Effector CD4-positive, alpha-beta T cell (primary cell): Measurements from ENCODE around the gene MFNG.
"Not testable (repeated sequence)": the region's sequence is repeated elsewhere in the genome, so short reads cannot be mapped to it uniquely, and the experiment has no call there.

Source experiments
- DNase-seq: peaks from one replicate; pipeline ENCODE4 v3.0.0-alpha.2; 2020
- total RNA-seq: gene quantifications from one replicate; lab custom pipeline; 2026; lab: John Stamatoyannopoulos, UW

MFNG gene
- total RNA-seq = 117 reads per million, percentile 85 among the genes with 10 or more reads in this experiment

DNA sequence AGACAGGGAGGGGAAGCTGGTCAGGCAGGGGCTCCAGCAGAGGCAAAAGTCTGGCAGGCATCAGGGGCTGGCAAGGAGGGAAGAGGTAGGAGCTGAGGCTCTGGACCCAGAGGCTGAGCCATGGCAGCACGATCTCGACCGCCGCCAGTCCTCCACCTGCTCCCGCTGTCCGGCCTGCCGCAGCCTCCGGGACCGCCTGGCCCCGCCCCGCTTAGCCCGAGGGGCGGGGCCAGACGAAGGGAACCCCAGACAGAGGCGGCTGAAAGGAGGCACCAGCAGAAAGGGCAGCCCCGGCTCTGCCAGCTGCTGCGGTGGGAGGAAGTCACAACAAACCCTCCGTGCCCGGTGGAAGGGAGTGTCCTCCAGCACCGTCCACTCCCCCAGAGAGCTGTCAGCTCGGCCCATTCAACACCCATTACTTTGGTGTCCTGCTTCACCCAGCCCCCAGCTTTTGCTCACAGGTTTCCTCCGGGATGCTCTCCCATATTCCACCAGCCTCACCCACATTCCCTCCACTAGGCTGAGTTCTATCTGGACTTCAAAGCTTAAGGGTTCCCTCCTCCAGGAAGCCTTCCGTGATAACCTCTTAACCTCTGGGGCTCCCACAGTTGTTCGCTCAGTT lies at the start of gene MFNG:
MFNG (minus strand) TSS at position 161 of the 622 bp plus-strand sequence. CDS start 207 bp downstream, outside the sequence.
- DNase-seq = peak; percentile 63

DNA sequence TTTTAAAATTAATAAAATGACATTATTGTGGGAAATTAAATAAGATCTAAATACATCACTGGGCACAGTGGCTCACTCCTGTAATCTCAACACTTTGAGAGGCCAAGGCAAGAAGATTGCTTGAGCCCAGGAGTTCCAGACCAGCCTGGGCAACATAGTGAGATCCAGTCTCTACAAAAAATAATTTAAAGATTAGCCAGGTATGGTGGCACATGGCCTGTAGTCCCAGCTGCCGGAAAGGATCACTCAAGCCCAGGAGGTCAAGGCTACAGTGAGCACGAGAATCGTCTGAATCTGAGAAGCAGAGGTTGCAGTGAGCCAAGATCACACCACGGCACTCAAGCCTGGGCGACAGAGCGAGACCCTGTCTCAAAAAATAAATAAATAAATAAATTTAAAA lies 49.0 kb upstream of the MFNG start:
- no peak for DNase-seq

DNA sequence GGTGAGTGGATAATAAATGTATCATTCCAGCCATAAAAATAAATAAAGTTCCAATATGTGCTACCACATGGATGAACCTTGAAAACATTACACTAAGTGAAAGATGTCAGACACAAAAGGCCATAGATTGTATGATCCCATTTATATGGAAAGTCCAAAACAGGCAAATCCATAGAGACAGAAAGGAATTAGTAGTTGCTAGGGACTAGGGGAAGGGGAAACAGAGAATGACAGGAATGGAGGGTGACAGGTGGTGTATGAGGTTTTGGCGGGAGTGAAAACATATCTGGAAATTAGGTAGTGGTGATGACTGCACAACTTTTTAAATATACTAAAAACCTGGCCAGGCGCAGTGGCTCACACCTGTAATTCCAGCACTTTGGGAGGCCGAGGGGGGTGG lies 48.3 kb upstream of the MFNG start:
- DNase-seq = no peak

- DNase-seq = no peak
Observed at GRCh38 chr22:37533995-37534394, 47.8 kb upstream of the MFNG start.

DNA sequence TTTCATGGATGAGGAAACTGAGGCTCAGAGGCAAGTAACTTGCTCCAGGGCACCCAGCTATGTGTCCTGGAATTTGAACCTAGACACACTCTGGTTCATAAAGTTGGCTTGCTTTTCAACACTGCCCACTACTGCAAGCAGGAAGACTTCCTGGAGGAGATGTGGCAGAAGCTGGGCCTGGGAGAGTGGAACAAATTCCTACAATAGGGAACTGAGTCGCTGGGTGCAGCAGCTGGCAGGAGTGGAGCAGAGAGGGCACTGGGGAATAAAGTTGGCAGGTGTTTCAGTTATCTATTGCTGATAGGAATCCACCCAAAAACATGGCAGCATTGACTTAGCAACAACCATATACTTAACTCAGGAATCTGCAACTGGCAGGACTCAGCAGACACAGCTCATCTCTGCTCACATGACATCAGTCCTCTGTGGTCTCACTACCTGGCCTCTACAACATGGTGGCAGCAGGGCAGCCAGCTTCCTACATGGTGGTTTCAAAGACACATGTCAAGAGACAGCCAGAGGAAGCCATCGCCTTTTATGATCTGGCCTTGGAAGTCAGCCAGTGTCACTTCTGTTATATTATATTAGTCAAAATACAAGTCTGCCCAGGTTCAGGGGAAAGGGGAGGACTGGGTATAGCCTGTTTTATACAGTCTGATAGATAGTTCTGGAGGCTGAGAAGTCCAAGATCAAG lies 43.6 kb upstream of the MFNG start:
- DNase-seq = no peak

DNA sequence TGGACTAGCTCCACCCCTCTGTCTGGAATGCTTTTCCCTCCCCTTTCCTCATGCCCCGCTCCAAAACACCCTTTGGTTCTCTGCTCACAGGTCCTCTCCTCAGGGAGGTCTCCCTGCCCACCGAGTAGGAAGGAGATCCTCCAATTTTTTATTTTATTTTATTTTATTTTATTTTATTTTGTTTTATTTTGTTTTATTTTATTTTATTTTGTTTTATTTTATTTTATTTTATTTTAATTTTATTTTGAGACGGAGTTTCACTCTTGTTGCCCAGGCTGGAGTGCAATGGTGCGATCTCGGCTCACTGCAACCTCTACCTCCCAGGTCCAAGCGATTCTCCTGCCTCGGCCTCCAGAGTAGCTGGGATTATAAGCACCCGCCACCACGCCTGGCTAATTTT lies 41.8 kb upstream of the MFNG start:
- DNase-seq = not testable (repeated sequence)

DNA sequence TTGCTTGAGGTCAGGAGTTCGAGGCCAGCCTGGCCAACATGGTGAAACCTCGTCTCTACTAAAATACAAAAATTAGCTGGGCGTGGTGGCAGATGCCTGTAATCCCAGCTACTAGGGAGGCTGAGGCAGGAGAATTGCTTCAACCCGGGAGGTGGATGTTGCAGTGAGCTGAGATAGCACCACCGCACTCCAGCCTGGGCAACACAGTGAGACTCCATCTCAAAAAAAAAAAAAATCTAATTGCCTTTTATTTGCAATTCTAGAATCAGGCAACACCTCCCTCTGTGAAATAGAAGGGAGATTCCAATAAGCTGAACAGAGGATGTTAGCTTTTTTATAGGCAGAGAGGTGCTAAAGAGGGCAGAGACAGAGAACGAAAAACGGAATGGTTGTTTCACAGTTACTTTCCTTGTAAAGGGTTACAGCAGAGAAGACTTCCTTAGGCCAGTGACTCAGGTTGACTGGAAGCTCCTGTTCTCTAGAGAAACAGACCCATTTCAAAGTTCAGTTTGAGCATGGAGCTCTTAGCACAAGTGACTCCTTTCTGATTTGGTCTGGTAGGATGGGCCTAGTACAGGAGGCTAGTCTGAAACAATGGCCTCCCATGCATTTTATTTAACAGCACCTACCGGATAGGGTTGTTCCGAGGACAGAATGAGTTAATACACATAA lies 41.0 kb upstream of the MFNG start:
- not testable (repeated sequence) for DNase-seq

GRCh38 chr22:37526376-37526775 lies 40.2 kb upstream of the MFNG start:
- no peak for DNase-seq

GRCh38 chr22:37525746-37526350 lies 39.7 kb upstream of the MFNG start:
- no peak for DNase-seq

GRCh38 chr22:37525073-37525745 lies 39.0 kb upstream of the MFNG start:
- DNase-seq = no peak

GRCh38 chr22:37522482-37522881 lies 36.3 kb upstream of the MFNG start:
- DNase-seq = no peak

DNA sequence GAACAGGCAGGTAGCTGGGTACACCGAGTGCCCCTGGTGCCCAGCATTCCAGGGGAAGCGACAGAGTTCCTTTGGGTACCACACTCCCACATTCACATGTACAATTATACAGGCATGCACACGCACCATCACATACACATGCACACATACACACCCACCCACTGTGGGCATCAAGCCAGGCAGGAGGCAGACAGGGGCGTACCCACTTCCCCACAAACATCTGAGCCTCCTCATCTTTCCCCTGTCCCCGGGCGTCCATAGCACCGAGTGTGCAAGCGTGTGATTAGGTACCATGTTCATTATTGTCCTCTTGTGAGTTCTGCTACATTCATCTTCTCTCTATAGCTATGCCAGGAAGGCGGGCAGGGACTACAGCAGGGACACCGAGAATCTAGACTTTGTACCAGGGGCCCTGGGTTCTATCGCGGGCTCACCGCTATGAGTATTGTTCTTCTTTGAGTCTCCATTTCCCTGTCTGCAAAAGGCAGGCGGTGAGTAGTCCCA lies 35.1 kb upstream of the MFNG start:
- no peak for DNase-seq

- DNase-seq = no peak
Observed at GRCh38 chr22:37520776-37521191, 34.6 kb upstream of the MFNG start.

- DNase-seq = no peak
Observed at GRCh38 chr22:37519268-37520195, 33.3 kb upstream of the MFNG start, which contains the start of gene CARD10. Gene CARD10 (minus strand): TSS chr22:37519415. CDS start chr22:37519200, 215 bp downstream.

GRCh38 chr22:37518509-37519267 lies 32.5 kb upstream of the MFNG start:
- DNase-seq = no peak

DNA sequence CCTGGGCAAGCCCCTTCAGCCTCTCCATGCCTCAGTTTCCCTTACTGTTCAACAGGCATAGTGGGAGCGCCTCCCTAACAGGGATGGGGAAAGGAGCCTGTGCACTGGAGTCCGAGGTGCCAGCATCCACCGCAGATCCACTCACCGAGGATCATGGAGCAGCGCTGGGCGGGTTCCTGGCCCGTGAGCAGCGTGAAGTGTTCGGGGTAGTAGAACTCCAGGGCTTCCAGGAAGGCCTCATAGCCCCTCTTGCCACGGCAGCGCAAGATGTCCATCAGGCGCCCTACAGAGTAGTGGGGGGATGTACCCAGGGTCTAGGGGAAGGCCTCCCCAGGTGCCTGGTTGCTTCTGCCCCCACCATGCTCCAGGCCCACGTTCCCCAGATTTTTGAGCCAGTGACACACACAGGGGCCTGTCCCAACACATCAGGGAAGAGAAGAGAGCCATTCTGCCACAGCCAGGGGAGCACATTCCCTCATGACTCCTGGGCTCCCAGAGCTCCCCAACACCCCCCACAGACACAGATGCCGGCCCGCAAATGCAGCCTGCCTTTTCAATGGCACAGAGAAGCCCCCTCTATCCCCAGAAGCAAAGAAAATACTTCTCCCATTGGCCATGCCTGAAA lies 31.8 kb upstream of the MFNG start:
- no peak for DNase-seq

DNA sequence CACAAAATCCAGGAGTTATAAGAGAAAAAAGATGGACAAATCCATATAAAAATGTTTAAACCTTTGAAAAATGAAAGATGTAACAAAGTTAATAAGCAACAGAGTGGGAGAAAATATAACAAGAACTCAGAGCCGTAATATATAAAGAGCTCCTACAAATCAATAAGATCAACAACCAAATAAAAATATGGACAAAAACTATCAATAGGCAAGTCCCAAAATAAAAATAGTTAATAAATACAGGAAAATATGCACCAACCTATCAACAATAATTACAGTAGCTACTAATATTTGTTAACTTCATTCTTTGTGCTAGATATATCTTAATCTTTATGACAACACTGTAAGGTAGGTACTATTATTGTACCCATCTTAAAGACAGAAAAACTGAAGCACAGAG lies 30.3 kb upstream of the MFNG start:
- DNase-seq = no peak

- DNase-seq = no peak
Observed at GRCh38 chr22:37515901-37516300, 29.7 kb upstream of the MFNG start.

DNA sequence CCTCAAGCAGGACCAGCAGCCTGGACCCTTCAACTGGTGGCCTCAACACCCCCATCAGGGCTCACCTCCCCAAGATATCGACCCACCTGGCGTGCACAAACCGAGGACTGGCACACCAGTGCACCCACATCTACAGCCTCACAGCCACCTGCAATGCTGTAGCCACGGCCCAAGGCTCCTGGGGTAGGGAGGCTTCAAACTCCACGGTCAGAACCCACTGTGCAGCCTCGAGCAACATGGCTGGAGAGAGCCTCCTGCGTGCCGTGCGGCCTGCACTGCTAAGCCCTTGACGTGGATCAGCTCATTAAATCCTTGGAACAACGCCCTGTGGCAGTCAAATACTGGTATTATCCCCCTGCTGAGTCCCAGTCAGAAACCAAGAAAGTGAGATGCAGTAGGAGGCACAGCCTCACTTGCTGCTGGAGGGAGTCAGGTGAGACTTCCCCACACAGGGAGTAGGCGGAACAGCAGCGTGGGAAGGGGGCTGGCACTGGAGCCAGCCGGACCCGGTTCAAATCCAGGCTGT lies 28.4 kb upstream of the MFNG start:
- no peak for DNase-seq
